ENCODE data around the gene PNKP. TPM values are rescaled to one million over a fixed set of nuclear protein-coding genes. Genes with fewer than 3 reads are reported as not detected.

PNKP gene
- total and polyA plus RNA-seq, 10 of the 15 experiments (the other 5 are each of a cell fraction or from before 2014, with no cell fraction given), result 2.9 to 82.3 (median 33.2) TPM

- Histone ChIP-seq H3K27me3 (replicated peaks in 1 of 2; ENCODE audit: control insufficient read depth in 2 of 2, insufficient read depth in 2 of 2, low read length in 1 of 2) (no peaks in the 10 kb centered on the region), H3K4me2 (ENCODE audit: control insufficient read depth, insufficient read depth) (no peak overlapping the region), H3K79me2 (ENCODE audit: control insufficient read depth, insufficient read depth, low read length) (peaks cover 17% of the 10 kb centered on the region), H3K4me3 (no peak overlapping the region), H3K9me3 (replicated peaks; ENCODE audit: control insufficient read depth, insufficient read depth, low read length) (no peaks in the 10 kb centered on the region; the same call in 2 of the 3 replicates), H4K20me1 (ENCODE audit: control insufficient read depth, insufficient read depth) (no peaks in the 10 kb centered on the region), H3K27ac (ENCODE audit: control insufficient read depth, insufficient read depth) (no peak overlapping the region), H3K9ac (ENCODE audit: control insufficient read depth, insufficient read depth, low read length) (no peak overlapping the region), H3K4me1 (ENCODE audit: control insufficient read depth, insufficient read depth, low read length) (peaks cover 10% of the 10 kb centered on the region), H2AFZ (ENCODE audit: control insufficient read depth, low read depth, low read length) (no peak overlapping the region), H3K36me3 (ENCODE audit: control insufficient read depth in 2 of 2, insufficient read depth in 2 of 2, low read length in 1 of 2) (peaks cover 8 to 13% of the 10 kb centered on the region in 2 experiments)
- in situ Hi-C loops (cut with MboI) (loop anchor here (25.0 kb wide), 1 partner anchor 1243 kb away; the partner anchor contains the start of genes CA11 and DBP), intact Hi-C loops (cut with micrococcal nuclease; ENCODE audit: unreplicated experiment) (no loop called here)
- WGBS (ENCODE audit: insufficient coverage, insufficient replicate concordance, low lambda C conversion rate, missing lambda C conversion rate), result 77% methylated on average over 10 of the region's 10 CpGs
- ChIA-PET CTCF (interaction anchor here (1.0 kb wide), 1 partner anchor 8 kb away, joined by 3 read pairs; no protein-coding TSS in a partner anchor), POLR2A (interaction anchor here (0.7 to 1.6 kb wide), 4 partner anchors 8 to 47 kb away, joined by 3 to 7 read pairs (median 4); no protein-coding TSS in a partner anchor), RAD21 (ENCODE audit: unreplicated experiment) (no interaction called here), SMC1A (ENCODE audit: uncharacterized antibody, unreplicated experiment) (no interaction called here)
- DNase-seq (ENCODE audit: low read depth, low spot score) (no peak), FAIRE-seq (no peak), ATAC-seq (no peak)
- BruUV-seq (replicated peaks), result no TSS peak
- TF ChIP-seq TBL1XR1 (IDR thresholded peaks at IDR 0.05; ENCODE audit: low read depth, low read length) (no peak), BCL3 (IDR thresholded peaks at IDR 0.05; ENCODE audit: borderline replicate concordance, insufficient read depth, low read depth, low read length, poor library complexity, severe bottlenecking) (no peak), EZH2 (IDR thresholded peaks at IDR 0.05; ENCODE audit: borderline replicate concordance, control insufficient read depth, low read depth, low read length) (no peak), E4F1 (IDR thresholded peaks at IDR 0.05; ENCODE audit: borderline replicate concordance, partially characterized antibody) (no peak), GATAD2B (conservative IDR thresholded peaks at IDR 0.05; ENCODE audit: low read depth) (no peak), GABPA (IDR thresholded peaks at IDR 0.05; ENCODE audit: low read depth) (no peak), FOXK2 (IDR thresholded peaks at IDR 0.05) (no peak), POLR2AphosphoS2 (IDR thresholded peaks at IDR 0.05; ENCODE audit: low read depth, low read length) (no peak), MYB (IDR thresholded peaks at IDR 0.05; ENCODE audit: borderline replicate concordance, low read depth, low read length) (no peak), ZBTB4 (CRISPR knock-in tag; IDR thresholded peaks at IDR 0.05) (no peak), HDGF (IDR thresholded peaks at IDR 0.05) (no peak), NR2F1 (conservative IDR thresholded peaks at IDR 0.05) (no peak), RBBP5 (conservative IDR thresholded peaks at IDR 0.05) (no peak)
These were observed 12.9 kb upstream of the PNKP start for GRCh38 chr19:49880162-49880869.
